DND-41 (cell line): Measurements from ENCODE around the gene FERD3L.
A peak's percentile ranks its signal among the peaks of the same experiment; 100 is the strongest.

ENCODE experiments used
- ATAC-seq: fragments of 200-7000 bp; cut with Tn5 transposase; 3 replicates; pipeline ENCODE4 v1.9.1; 2021; ENCODE audit warnings: low read depth; ENCODE audit not compliant: insufficient read depth
- DNase-seq: peaks from one replicate; pipeline ENCODE4 v3.0.0-alpha.2; 2020
- H2AFZ ChIP-seq: 2 replicates; pipeline ENCODE4 v1.6.0; 2012; ENCODE audit warnings: low read depth, low read length
- H3K27ac ChIP-seq: 2 replicates; pipeline ENCODE4 v1.5.1; 2012; ENCODE audit warnings: low read length, inconsistent platforms
- H3K27me3 ChIP-seq: fragments of 200-600 bp; sonication (generic); 2 replicates; pipeline ENCODE4 v1.6.0; 2012; ENCODE audit warnings: low read length, mild to moderate bottlenecking, inconsistent platforms; ENCODE audit not compliant: insufficient read depth, poor library complexity
- H3K36me3 ChIP-seq: 2 replicates; pipeline ENCODE4 v1.5.1; 2012; ENCODE audit warnings: low read length, inconsistent platforms; ENCODE audit not compliant: insufficient read depth
- H3K4me1 ChIP-seq: 2 replicates; pipeline ENCODE4 v1.5.1; 2012; ENCODE audit warnings: mild to moderate bottlenecking, low read length; ENCODE audit not compliant: insufficient read depth
- H3K4me2 ChIP-seq: 2 replicates; pipeline ENCODE4 v1.6.0; 2012; ENCODE audit warnings: mild to moderate bottlenecking, moderate library complexity, low read length, inconsistent platforms; ENCODE audit not compliant: insufficient read depth
- H3K4me3 ChIP-seq, 2 experiments: fragments of 200-600 bp in 1 of 2; shearing (Covaris generic) in 1 of 2; 2 replicates each; pipeline ENCODE4 v1.5.1; 2012 to 2016; ENCODE audit warnings: inconsistent platforms in 2 of 2, low read length in 2 of 2, mild to moderate bottlenecking in 2 of 2, low read depth in 1 of 2, moderate library complexity in 1 of 2
- H3K79me2 ChIP-seq: 2 replicates; pipeline ENCODE4 v1.6.0; 2012; ENCODE audit warnings: low read length, inconsistent platforms; ENCODE audit not compliant: insufficient read depth
- H3K9ac ChIP-seq: 2 replicates; pipeline ENCODE4 v1.6.0; 2012; ENCODE audit warnings: low read depth, mild to moderate bottlenecking, inconsistent platforms, low read length, moderate library complexity
- H3K9me3 ChIP-seq: 2 replicates; pipeline ENCODE4 v1.5.1; 2012; ENCODE audit warnings: low read length, moderate library complexity, mild to moderate bottlenecking, inconsistent platforms; ENCODE audit not compliant: insufficient read depth, severe bottlenecking
- H4K20me1 ChIP-seq: 2 replicates; pipeline ENCODE4 v1.6.0; 2012; ENCODE audit warnings: low read length; ENCODE audit not compliant: insufficient read depth
- EZH2 ChIP-seq: IDR thresholded peaks from 3 replicates; pipeline ENCODE4 v1.6.1; 2012; ENCODE audit warnings: borderline replicate concordance, low read depth, mild to moderate bottlenecking, moderate library complexity, low read length, inconsistent platforms; ENCODE audit not compliant: severe bottlenecking
- TF ChIP-seq, protein P1 (sequence below): IDR thresholded peaks from 2 replicates; pipeline ENCODE4 v1.5.1; 2012; ENCODE audit warnings: borderline replicate concordance, low read length, moderate library complexity, mild to moderate bottlenecking; ENCODE audit not compliant: poor library complexity, severe bottlenecking; ENCODE audit errors: extremely low read depth

Gene FERD3L

DNA sequence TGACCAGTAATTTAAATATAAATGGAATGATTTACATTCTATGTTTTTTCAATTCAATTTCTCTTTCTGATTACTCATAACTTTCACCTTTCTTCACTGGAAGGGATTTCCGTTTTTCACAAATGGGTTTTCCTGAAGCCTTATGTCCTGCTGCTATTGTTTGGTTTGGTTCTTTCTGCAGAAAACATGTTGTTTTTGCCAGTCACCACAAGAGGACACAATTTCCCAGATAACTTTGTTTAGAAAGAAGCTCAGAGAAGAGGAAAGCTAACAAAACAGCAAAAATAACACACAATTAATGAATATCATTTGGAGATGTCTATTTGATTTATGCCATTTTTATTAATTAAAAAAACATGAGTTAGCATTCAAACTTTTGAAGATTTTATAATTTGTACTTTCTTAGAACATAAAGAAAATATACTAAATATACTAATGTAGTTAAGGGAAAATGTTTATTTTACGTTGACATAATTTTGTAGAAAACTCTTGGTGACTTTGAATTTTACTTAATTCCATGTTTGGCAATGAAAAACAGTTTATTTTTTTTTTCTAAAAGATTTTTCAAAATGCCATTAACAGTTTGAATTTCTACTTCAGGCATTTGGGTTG lies 23.1 kb downstream of the FERD3L start:
- no peak overlapping the region for H3K4me2 ChIP-seq
- no peaks in the 10 kb centered on the region for H3K4me1 ChIP-seq
- no peaks in the 10 kb centered on the region for H3K9me3 ChIP-seq
- DNase-seq (no peak), ATAC-seq (no peak)
- no peak for TF ChIP-seq EZH2
- TF ChIP-seq, protein P1, sequence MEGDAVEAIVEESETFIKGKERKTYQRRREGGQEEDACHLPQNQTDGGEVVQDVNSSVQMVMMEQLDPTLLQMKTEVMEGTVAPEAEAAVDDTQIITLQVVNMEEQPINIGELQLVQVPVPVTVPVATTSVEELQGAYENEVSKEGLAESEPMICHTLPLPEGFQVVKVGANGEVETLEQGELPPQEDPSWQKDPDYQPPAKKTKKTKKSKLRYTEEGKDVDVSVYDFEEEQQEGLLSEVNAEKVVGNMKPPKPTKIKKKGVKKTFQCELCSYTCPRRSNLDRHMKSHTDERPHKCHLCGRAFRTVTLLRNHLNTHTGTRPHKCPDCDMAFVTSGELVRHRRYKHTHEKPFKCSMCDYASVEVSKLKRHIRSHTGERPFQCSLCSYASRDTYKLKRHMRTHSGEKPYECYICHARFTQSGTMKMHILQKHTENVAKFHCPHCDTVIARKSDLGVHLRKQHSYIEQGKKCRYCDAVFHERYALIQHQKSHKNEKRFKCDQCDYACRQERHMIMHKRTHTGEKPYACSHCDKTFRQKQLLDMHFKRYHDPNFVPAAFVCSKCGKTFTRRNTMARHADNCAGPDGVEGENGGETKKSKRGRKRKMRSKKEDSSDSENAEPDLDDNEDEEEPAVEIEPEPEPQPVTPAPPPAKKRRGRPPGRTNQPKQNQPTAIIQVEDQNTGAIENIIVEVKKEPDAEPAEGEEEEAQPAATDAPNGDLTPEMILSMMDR: peak; percentile 57
- H3K27ac ChIP-seq: no peak overlapping the region
- no peak overlapping the region for H3K4me3 ChIP-seq
- H3K79me2 ChIP-seq: no peaks in the 10 kb centered on the region
- no peaks in the 10 kb centered on the region for H4K20me1 ChIP-seq
- H3K27me3 ChIP-seq: no peaks in the 10 kb centered on the region
- H3K9ac ChIP-seq: no peak overlapping the region
- H3K36me3 ChIP-seq: no peaks in the 10 kb centered on the region
- no peak overlapping the region for H2AFZ ChIP-seq

DNA sequence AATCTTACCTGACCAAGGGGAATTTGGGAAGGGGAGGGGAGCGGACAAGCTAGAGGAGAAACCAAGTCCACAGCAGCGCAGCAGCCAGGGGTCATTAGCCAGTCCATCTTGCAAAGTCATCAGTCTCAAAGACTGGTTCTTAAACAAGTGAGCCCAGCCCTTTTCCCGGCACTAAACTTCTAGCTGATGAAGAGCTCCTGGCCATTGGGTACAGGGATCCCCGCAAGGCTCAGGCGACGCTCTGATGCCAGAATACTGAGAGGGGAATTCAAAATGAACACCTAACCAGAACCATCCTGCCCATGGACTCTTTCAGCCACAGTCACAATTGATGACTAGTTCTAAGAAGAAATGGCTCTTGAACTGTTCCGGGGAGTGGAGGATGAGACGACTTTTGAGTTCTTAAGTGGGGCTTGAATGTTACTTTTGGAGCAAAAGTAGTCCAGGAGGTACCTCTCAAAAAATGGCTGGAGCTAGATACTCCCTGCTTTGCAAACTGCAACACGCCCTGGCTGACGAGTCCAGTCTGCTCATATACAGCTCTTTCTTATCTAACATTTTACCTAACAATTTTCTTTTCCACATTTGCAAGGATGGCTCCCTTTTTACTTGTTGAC lies 25.2 kb downstream of the FERD3L start:
- H3K27me3 ChIP-seq: no peaks in the 10 kb centered on the region
- no peaks in the 10 kb centered on the region for H3K4me1 ChIP-seq
- H3K36me3 ChIP-seq: no peaks in the 10 kb centered on the region
- no peak overlapping the region for H2AFZ ChIP-seq
- no peak overlapping the region for H3K4me2 ChIP-seq
- no peak for ATAC-seq
- no peak overlapping the region for H3K9ac ChIP-seq
- TF ChIP-seq EZH2: no peak
- TF ChIP-seq, protein P1: no peak
- DNase-seq: no peak
- H3K9me3 ChIP-seq: peaks cover 6% of the 10 kb centered on the region
- no peaks in the 10 kb centered on the region for H3K79me2 ChIP-seq
- H4K20me1 ChIP-seq: no peaks in the 10 kb centered on the region
- H3K4me3 ChIP-seq: no peak overlapping the region
- no peak overlapping the region for H3K27ac ChIP-seq

DNA sequence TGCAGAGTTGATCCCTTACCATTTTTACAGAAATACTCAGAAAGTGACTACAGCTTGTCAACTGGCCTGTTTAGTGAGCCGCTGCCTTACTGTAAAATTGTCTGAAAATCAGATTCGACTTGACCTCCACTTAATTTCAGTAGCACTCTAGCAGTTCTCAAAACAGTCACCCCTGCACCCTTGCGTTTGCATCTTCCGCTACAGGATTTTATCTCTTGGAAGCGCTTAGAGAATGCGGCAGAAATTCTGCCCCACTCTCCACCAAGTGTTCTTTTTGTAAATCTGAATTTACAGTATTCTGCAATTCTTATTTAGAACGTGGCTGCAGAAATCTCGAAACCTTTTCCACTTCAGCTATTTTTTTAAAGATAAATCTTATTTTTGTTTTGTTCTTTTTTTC lies 25.8 kb downstream of the FERD3L start:
- Histone ChIP-seq H3K27me3 (no peaks in the 10 kb centered on the region), H3K4me2 (no peak overlapping the region), H2AFZ (no peak overlapping the region), H3K4me1 (no peaks in the 10 kb centered on the region), H3K4me3 (no peak overlapping the region), H3K9me3 (peaks cover 6% of the 10 kb centered on the region), H3K79me2 (no peaks in the 10 kb centered on the region), H3K9ac (no peak overlapping the region), H3K27ac (no peak overlapping the region), H4K20me1 (no peaks in the 10 kb centered on the region), H3K36me3 (no peaks in the 10 kb centered on the region)
- no peak for ATAC-seq
- TF ChIP-seq EZH2: no peak
- TF ChIP-seq, protein P1: no peak
- no peak for DNase-seq
